ENCODE data around the gene CEP83.
"Not testable (repeated sequence)": the region's sequence is repeated elsewhere in the genome, so short reads cannot be mapped to it uniquely, and the experiment has no call there.

Gene CEP83

DNA sequence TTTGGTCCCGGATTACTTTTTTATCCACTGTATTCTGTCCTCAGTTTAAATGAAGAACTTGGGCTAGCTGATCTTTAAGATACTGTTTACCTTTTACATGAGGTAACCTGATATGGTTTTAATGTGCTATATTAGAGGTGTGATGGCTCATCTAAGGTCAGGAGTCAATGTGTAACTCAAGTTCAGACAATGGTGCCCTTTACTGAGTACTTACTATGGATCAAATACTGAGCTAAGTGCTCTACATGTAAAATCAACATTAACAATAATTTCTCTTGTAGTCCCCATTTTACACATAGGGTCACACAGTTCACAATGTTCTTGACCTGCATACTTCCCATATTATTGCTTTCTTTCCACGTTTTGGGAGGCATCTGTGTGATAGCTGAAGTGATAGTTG is 79.2 kb downstream of the CEP83 start:
- no peak for DNase-seq (ENCODE audit: low read depth)

DNA sequence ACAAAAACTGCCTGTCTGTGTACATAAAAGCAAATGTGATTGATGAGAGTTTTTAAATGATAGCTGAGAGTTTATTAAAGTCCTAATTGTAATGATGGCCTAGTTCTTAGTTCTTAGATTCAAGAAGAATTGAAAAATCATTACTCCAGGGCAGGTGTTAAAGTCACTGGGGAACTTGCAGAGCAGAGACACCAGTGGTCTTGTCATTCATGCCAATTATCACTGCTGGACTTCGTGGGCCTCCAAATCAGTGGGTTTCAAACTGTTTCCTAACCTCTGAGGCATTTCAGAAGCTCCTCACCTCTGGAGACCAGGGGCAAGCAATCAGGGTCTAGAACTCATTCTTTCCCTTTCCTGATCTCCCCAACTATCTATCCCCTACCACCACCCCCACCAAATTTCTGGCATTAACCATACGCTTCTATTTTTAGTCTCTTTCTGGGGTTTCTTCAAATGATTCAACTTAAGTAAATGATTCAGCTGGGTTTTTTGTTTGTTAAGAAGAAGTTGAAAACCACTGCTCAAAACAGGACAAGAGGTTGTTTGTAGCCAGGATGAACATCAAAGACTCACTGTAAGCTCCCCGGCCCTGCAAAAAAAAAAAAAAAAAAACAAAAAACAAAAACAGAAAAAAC is 80.1 kb downstream of the CEP83 start:
- no peak for DNase-seq (ENCODE audit: low read depth)

DNA sequence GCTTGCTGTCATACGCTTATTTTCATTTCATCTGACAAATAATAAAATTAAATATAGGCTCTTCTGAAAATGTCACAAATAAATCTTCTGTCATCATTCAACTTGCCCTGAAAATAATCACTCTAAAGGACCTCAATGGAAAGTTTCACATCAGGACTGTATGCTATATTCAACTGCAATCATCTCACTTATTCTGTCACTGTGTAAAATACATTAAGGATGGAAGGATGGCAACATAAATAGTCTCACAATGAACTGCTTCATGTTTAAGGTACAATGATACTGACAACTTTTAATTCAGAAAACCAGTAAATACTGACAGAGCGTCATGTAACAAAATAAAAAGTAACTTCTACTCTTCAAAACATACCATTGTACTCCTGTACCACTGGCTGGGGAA is 82.1 kb downstream of the CEP83 start:
- no peak for DNase-seq (ENCODE audit: low read depth)

DNA sequence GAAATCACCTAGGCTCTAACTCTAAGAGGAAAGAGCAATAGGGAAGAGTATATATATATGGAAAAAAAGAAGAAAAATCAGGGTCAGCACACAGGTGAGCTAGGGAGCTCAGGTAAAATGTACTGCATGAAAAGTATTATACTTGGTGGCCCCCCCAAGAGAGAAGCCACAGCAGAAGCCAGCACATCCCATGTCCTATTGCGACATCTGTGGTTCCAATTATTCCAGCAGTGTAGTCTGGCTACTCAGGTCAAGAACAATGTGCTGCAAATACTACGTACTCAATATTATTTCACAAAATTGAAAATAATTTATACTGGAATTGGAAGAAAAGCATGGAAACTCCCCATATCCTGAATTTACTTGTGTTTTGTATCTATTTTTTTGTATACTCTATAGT is 85.5 kb downstream of the CEP83 start:
- DNase-seq (ENCODE audit: low read depth) = no peak

DNA sequence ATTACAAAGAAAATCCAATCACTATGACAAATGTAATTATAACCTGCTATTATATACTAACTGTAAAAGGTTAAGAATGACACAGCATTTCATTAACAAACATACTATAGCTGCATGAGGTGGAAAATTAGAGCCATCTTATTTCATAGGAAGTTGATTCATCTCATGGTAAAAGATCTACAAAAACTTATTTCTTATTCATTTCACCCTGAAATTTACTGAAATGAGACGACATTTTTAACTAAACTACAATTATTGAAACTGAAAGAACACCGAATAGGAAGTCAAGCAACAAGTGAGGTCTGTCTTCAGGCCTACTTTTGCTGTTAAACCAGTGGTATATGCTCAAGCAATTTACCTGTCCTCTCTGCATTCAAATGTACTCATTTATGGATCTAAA is 87.2 kb downstream of the CEP83 start:
- no peak for DNase-seq (ENCODE audit: low read depth)

DNA sequence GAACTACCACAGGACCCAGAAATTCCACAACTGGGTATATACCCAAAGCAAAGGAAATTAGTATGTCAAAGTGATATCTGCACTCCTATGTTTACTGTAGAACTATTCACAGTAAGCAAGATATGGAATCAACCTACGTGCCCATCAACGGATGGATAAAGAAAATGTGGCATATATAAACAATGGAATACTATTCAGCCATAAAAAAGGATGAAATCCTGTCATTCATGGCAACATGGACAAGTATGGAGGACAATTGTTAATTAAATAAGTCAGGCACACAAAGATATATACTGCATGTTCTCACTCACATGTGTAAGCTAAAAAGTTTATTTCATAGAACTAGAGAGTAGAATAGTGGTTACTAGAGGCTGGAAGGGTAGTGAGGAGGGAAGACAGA is 97.0 kb downstream of the CEP83 start:
- no peak for DNase-seq (ENCODE audit: low read depth)

DNA sequence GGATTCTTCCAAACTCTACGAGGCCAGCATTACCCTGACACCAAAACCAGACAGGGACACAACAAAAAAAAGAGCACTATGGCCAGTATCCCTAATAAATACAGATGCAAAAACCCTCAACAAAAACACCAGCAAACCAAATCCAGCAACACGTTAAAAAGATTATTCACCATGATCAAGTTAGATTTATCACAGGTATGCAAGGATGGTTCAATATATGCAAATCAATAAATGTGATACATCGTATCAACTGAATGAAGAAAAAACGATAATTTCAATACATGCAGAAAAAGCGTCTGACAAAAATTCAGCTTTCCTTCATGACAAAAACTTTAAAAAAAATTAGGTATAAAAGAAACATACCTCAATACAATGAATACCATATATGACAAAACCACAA is 99.9 kb downstream of the CEP83 start:
- no peak for DNase-seq (ENCODE audit: low read depth)

DNA sequence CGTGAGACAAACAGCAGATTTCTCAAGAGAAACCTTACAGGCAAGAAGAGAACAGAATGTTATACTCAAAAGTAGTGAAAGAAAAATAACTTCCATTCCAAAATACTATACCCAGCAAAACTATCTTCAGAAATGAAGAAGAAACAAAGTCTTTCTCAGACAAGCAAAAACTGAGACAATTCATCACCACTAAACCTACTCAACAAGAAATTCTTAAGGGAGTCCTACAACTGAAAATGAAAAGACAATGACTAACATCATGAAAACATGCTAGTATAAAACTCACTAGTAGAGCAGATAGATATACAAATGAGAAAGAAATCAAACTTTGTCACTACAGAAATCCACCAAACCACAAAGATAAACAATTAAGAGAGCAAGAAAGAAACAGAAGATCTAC is 106.5 kb downstream of the CEP83 start:
- DNase-seq (ENCODE audit: low read depth) = no peak

DNA sequence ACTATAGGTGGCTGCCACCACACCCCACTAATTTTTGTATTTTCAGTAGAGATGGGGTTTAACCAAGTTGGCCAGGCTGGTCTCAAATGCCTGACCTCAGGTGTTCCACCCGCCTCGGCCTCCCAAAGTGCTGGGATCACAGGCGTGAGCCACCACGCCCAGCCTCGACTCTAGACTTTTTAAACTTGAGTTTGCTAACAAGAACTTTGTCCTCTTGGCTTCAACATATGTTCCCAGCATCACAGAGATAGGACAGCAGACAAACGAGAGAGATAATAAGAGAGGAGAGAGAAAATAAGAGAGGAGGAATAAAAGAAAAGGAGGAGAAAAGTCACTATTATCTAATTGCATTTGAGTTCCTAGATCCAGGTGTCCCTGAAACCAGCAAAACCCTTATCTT is 119.1 kb downstream of the CEP83 start:
- no peak for DNase-seq (ENCODE audit: low read depth)

DNA sequence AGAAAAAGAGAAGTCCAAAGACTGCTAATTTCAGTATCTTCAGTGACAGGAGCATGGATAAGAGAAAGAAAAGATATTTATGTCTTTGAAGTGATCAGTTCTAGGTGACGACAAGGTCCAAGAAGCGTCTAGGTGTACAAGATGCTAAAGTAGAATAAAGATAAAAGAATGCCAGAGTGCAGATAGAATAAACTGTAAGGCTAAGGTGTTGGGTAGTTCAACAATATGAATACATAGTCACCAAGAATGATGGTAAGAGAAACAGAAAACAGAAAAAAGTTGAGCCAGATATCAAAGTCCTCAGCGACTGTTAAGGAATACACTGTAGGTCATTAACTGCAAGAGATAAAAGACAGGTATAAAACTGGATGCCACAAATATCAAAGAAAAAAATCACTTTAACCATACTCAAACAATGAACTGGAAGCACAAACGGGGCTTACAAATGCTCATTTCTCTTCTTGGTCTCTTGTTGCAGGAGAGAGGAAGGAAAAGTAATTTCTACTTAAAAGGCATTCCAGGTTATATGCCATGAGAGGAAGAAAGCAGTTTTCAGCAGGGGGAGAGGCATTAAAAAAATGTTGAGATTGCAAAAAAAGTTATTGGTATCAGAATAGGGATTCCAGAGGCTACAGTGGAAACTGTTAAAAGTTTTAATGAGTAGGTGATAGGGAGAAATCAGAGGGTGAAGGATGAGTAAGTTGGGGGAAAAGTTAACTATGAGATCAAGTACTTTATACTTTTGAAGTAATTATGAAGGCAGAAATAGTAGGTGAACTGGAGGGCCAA is 121.5 kb downstream of the CEP83 start:
- DNase-seq (ENCODE audit: low read depth) = no peak

DNA sequence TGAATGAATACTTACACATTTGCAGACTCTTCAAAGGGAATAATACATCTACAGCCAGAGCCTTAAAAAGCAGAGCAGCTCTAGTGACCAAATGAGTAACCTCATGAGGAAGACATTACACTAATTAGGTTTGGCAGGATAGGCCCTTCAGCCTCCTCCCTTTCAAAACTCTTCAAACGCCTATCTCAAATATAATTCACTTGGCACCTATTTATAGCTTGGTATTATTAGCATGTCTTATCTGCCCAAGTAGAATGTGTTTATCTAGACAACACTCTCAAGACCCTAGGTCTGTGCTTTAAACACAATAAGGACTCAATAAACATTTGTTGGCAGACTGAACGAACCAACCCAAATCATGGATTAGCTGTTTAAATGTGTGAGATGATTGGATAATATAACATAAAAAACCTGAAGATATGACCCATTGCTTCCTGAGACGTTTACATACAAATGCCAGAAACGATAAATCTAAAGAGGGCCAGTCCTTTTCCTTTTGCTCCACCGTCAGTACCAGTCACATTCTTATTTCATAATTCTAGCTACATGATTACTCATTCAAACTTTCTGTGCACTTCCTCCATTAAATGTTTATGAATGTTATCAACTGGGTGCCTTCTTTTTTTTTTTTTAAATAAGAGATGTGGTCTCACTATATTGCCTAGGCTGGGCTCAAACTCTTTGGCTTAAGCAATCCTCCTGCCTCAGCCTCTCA is 123.3 kb downstream of the CEP83 start:
- no peak for DNase-seq (ENCODE audit: low read depth)

DNA sequence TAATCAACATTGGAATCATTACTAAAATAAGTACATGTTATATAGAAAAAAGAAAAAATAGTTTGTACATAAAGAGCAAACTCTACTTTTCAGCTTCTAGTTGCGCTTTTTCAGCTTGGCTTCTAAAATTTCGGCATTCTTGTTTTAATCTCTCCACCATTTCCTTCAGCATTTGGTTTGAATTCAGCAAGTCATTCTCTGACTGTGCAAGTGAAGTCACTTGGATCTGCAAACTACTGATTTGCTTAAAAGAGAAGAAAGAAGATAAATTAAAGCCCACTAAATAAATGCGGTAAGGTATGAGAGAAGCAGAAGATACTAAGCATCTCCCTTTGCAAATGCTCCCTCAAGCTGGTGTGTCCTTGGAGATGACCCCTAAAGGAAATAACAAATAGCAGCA is 126.3 kb downstream of the CEP83 start:
- no peak for DNase-seq (ENCODE audit: low read depth)

DNA sequence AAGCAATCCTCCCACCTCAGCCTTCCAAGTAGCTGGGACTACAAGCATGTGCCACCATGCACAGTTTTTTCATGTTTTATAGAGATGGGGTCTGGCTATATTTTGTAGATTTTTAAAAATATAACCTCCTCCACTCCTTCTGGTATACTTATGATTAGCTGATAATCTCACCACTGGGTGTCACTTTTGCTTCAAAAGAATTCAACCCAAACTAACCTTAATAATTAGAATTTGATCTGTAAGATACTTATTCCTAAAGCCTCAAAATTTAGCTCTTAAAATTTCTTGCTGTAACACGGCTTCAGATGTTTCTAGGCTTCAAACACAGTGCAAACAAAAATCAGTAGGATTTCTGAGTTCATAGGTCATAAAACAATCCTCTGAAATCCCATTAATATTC is 130.3 kb downstream of the CEP83 start:
- DNase-seq (ENCODE audit: low read depth) = no peak

DNA sequence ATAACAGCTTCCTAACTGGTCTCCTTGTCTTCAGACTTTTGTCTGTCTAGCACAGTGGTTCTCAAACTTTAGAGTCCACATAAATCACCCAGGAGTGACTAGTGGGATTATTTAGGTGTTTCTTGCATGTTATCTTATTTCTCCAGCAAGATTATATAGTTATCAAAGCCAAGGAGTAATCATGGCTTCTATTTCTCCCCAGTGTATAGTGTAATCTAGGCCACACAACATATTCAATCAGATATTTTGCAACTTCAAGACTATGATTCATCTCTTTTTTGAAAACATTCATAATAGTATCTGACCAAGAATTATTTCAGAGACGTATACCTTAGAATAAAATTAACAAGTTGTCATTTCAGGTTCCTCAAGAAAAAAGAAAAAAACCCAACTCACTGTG is 131.9 kb downstream of the CEP83 start:
- no peak for DNase-seq (ENCODE audit: low read depth)

DNA sequence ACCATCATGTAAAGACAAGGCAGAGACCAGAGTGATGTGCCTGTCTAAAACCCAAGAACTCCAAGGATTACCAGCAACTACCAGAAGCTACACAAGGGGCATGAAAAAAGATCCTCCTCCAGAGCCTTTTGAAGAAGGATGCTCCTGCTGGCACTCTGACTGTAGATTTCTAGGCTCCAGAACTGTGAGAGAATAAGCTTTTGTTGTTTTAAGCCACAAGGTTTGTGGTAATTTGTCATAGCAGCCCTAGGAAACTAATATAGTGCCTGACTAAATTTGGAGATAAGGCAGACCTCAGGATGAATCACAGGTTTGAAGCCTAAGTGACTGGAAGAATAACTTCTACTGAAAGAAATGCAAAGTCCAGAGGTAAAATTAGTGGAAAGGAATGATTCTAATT is 132.9 kb downstream of the CEP83 start:
- DNase-seq (ENCODE audit: low read depth) = no peak

DNA sequence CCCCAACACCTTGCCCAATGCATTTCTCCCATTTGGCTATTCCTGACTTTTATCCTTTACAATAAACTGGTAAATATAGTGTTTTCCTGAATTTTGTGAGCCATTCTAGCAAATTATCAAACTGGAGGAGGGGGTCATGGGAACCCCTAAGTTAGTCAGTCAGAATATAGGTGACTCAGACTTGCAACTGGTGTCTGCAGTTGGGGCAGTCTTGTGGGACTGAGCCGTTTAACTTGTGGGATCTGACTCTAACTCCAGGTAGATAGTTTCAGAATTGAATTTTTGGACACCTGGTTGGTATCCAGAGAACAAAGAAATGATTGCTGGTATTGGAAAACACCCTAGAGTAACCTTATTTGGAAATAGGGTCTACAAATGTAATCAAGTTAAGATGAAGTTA is 133.4 kb downstream of the CEP83 start:
- no peak for DNase-seq (ENCODE audit: low read depth)

DNA sequence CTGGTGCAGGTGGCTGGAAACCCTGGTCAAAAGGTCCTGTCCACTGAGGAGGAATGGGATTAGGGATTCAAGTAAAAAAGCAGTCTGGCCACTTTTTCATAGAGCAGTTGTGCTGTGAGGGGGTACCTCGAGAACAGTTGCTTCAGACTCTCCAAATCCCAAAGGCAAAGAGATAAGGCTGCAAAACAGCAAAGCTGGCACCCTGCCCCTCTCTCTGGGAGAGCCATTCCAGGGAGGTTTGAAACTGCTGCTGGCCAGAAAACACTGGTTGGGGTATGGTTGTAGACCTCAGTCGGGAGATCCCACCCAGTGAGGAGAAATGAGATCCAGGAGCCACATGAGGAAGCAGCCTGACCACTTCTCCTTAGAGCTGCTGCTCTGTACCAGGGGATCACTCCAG is 137.3 kb downstream of the CEP83 start:
- DNase-seq (ENCODE audit: low read depth) = no peak

DNA sequence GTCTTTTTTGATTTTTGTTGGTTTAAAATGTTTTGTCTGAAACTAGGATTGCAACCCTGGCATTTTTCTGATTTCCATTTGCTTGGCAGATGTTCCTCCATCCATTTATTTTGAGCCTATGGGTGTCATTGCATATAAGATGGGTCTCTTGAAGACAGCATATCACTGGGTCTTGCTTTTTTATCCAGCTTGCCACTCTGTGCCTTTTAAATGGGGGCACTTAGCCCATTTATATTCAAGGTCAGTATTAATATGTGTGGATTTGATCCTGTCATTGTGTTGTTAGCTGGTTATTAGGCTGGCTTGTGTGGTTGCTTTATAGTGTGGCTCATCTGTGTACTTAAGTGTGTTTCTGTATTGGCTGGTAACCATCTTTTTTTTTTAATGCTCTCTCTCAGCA is 139.6 kb downstream of the CEP83 start:
- DNase-seq (ENCODE audit: low read depth) = no peak

DNA sequence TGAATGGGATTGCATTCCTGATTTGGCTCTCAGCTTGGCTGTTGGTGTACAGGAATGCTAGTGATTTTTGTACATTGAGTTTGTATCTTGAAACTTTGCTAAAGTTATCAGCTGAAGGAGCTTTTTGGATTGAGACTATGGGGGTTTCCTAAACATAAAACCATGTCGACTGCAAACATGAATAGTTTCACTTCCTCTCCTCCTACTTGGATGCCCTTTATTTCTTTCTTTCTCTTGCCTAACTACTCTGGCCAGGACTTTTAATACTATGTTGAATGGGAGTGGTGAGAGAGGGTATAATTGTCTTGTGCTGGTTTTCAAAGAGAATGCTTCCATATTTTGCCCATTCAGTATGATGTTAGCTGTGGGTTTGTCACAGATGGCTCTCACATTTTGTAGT is 141.5 kb downstream of the CEP83 start:
- no peak for DNase-seq (ENCODE audit: low read depth)

DNA sequence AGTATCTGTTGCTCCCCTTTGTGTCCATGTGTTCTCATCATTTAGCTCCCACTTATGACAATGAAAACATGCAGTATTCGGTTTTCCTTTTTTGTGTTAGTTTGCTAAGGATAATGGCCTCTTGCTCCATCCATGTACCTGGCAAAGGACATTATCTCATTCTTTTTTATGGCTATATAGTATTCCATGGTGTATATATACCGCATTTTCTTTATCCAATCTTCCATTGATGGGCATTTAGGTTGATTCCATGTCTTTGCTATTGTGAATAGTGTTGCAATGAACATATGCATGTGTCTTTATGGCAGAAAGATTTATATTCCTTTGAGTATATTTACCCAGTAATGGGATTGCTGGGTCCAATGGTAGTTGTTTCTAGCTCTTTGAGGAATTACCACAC is 143.1 kb downstream of the CEP83 start:
- not testable (repeated sequence) for DNase-seq (ENCODE audit: low read depth)

DNA sequence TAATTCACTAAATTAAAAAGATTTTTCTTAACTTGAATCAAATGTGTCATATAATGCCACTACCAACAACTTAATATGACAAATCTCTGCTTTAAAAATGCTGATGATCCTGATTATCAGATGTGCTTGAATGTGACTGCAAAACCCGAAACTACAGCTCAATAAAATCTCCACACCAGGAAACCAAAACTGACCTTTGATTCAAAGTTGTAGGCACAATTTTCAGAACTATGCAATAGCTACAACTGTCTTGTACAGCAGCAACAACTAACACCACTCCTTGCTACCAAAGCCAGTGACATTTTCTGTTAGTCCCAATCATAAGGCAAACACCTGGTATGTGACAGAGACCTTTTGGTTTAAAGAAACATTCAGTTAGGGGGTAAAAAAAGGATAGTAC is 147.3 kb downstream of the CEP83 start:
- DNase-seq (ENCODE audit: low read depth) = no peak

DNA sequence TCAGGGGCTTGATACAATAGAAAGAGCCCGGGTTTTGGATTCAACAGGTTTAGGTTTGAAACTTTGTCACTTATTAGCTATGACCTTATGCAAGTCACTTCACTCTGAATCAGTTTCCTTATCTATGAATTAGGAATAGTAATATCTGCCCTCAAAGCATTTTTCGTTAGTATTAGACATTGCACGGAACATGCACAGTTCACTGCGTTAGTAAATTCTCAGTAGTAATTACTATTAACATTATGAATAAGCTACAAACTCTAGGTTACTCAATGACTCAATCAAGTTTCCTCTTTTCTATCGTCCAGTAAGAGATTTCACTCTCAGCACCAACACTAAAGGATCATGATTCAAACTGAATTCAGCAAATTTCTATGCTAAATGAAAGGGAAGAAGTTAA is 150.3 kb downstream of the CEP83 start:
- no peak for DNase-seq (ENCODE audit: low read depth)

DNA sequence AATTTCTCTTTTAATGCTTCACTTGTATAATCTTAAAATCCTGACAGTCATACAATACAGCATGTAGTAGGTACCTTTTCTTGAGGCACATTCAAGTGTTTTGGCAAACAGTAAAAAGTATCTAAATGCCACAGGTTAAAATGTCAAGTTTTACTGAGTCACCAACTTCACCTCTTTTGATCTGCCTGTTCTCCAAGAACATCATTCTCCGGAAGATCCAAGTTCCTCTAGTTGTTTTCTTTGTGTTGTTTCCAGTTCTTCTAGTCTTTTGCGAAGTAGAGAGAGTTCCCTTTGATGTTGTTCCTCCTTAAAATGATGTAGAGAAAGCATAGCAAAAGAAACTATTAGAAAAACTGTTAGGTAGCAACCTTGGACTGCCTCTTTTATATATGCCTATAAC is 151.1 kb downstream of the CEP83 start:
- no peak for DNase-seq (ENCODE audit: low read depth)
